Epithelial cell of esophagus (primary cell): ENCODE data around the gene ATXN2L.
A peak's percentile ranks its signal among the peaks of the same experiment; 100 is the strongest.

ENCODE experiments used
- DNase-seq: peaks from one replicate; pipeline ENCODE4 v3.0.0; 2010; ENCODE audit warnings: low read depth
- H3K4me3 ChIP-seq: 2 replicates; pipeline ENCODE4 v1.5.1; 2011; ENCODE audit warnings: mild to moderate bottlenecking, low read length, control low read depth
- TF ChIP-seq, protein P1 (sequence below): IDR thresholded peaks from 2 replicates; pipeline ENCODE4 v1.5.1; 2011; ENCODE audit warnings: low read depth, mild to moderate bottlenecking, low read length, control low read depth, inconsistent platforms; ENCODE audit not compliant: insufficient read depth; ENCODE audit errors: missing control alignments

Gene ATXN2L

DNA sequence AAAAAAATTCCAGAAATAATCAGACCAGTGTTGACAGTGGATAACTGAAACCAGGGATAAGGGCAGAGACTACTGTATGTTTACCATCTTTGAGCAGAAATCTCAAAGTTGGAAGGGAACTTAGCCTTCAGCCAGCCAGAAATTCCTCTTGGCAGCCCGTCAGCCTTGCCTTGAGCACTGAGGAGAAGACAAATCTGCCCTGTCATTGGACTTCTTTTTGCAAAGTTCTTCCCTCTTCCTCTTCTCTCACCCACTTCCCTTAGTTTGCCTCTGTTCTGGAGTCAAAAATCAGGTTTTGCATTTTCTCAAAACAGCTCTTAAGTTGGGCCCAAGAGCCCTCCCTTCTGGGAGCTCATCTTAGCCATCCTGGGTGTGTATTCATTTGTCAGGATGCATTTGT lies 17.1 kb downstream of the ATXN2L start:
- no peak overlapping the region for H3K4me3 ChIP-seq
- no peak for DNase-seq
- TF ChIP-seq, protein P1, sequence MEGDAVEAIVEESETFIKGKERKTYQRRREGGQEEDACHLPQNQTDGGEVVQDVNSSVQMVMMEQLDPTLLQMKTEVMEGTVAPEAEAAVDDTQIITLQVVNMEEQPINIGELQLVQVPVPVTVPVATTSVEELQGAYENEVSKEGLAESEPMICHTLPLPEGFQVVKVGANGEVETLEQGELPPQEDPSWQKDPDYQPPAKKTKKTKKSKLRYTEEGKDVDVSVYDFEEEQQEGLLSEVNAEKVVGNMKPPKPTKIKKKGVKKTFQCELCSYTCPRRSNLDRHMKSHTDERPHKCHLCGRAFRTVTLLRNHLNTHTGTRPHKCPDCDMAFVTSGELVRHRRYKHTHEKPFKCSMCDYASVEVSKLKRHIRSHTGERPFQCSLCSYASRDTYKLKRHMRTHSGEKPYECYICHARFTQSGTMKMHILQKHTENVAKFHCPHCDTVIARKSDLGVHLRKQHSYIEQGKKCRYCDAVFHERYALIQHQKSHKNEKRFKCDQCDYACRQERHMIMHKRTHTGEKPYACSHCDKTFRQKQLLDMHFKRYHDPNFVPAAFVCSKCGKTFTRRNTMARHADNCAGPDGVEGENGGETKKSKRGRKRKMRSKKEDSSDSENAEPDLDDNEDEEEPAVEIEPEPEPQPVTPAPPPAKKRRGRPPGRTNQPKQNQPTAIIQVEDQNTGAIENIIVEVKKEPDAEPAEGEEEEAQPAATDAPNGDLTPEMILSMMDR: no peak

DNA sequence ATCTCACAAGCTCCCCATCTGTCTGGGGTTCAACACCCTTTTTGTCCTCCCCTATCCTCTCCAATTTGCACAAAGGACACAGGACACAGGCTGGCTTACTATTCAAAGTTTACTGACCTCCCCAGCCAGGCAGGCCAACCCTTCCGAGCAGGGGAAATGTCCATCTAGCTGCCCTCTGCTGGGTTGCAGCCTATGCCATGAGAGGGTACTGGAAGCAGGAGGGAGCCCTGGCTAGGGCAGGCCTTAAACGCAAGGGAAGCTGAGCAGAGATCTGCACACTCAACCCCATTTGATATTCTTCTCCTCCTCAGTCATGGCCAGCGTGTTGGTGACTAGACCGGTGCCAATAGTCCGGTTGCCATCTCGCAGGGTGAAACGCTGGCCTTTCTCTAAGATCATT lies 19.9 kb downstream of the ATXN2L start:
- DNase-seq: no peak
- no peak overlapping the region for H3K4me3 ChIP-seq
- TF ChIP-seq, protein P1: no peak

DNA sequence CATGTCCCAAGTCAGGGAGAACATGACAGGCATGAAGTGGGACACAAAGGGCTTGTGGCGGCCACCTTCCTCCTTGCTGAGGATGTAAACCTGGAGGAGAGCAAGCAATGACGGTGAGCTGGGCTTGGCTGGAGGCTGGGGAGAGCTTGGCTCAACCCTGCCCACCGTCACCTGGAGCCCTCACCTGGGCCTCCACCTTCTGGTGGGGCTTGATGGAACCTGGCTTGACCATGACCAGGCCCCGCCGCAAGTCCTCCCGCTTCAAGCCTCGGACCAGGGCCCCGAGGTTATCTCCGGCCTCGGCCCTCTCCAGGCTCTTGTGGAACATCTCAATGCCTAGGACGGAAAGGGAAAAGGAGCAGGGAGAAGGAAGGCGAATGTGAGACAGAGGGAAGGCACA lies 21.0 kb downstream of the ATXN2L start:
- no peak overlapping the region for H3K4me3 ChIP-seq
- TF ChIP-seq, protein P1: no peak
- no peak for DNase-seq

DNA sequence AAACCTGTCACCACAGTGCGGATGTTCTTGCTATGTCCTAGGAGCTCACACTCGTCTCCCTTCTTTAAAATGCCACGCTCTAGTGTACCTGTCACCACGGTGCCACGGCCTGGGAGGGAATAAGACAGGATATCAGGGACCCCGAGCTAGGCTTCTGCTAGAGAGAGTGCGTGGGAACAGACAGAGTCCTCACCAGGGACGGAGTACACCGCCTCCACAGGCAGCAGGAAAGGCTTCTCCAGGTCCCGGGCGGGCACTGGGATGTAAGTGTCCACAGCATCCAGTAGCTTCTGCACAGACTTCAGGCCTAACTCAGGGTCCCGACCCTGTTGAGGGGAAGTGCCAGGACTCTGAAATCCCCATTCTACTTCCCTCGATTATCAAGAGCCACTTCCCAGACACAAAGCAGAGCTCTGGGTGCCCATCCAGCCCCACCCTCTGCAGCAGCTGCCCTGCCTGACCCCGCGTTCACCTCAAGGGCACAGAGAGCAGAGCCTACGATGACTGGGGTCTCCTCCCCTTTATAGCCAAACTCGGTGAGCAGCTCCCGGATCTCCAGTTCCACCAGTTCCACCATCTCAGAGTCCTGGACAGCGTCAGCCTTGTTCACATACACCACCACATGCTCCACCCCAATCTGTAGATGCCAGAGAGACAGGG lies 21.6 kb downstream of the ATXN2L start:
- no peak for DNase-seq
- H3K4me3 ChIP-seq: no peak overlapping the region
- TF ChIP-seq, protein P1: no peak

DNA sequence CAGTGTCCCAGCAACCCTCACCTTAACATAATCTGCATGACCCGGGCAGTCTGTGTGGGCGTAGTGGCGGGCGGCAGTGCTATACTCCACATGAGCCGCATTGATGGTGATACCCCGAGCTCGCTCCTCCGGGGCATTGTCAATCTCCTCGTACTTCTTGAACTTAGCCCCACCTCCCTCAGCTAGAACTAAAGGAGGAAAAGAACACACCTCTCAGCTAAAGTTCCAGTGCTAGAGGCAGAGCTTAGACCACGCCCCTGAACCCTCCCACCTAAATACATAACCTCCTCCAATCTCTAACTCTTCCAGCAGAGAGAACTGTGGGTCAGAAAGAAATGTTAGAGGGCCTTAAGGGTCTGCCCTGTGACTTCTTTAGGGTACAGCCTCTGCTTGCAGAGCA lies 22.5 kb downstream of the ATXN2L start:
- TF ChIP-seq, protein P1: no peak
- DNase-seq: peak; percentile 62
- peak overlapping the region; percentile 98 for H3K4me3 ChIP-seq

DNA sequence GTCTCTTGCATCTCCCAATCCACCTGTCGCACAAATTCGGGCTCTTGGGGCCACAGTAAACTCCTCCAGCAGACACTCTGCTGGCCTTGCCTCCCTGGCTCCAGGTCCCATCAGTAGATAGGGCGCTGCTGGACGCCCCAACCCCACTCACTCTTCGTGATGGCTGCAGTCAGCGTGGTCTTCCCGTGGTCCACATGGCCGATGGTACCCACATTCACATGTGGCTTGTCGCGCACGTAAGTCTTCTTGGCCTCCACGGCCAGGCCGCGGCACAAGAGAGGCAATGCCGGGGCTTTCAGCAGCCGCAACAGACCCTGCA lies 22.9 kb downstream of the ATXN2L start:
- peak overlapping the region; percentile 98 for H3K4me3 ChIP-seq
- TF ChIP-seq, protein P1: no peak
- peak; percentile 9 for DNase-seq
